Esophagus (tissue), 2 donors: ENCODE data around the gene BTBD9. TPM values are rescaled to one million over a fixed set of nuclear protein-coding genes. Genes with fewer than 3 reads are reported as not detected.

ENCODE experiments used
- H3K27ac ChIP-seq, 2 donors: one replicate each; pipeline ENCODE4 v1.5.1; 2013; ENCODE audit warnings: low read depth in 2 of 2, mild to moderate bottlenecking in 2 of 2, inconsistent platforms in 1 of 2, low read length in 1 of 2, moderate library complexity in 1 of 2
- H3K27me3 ChIP-seq, 2 donors: one replicate each; pipeline ENCODE4 v1.6.1; 2013; ENCODE audit warnings: low read length in 2 of 2, control low read depth in 1 of 2, mild to moderate bottlenecking in 1 of 2; ENCODE audit not compliant: insufficient read depth in 2 of 2, control insufficient read depth in 1 of 2
- H3K36me3 ChIP-seq, 2 donors: one replicate each; pipeline ENCODE4 v1.6.1; 2013; ENCODE audit warnings: low read length in 1 of 2; ENCODE audit not compliant: control insufficient read depth in 2 of 2, insufficient read depth in 2 of 2
- H3K4me1 ChIP-seq, 2 donors: one replicate each; pipeline ENCODE4 v1.6.1; 2013; ENCODE audit warnings: low read length in 1 of 2; ENCODE audit not compliant: control insufficient read depth in 2 of 2, insufficient read depth in 2 of 2
- H3K4me3 ChIP-seq, 2 donors: one replicate each; pipeline ENCODE4 v1.5.1; 2013; ENCODE audit warnings: low read length in 2 of 2, mild to moderate bottlenecking in 2 of 2, low read depth in 1 of 2, moderate library complexity in 1 of 2
- H3K9me3 ChIP-seq, 2 donors: one replicate each; pipeline ENCODE4 v1.6.1; 2013; ENCODE audit warnings: mild to moderate bottlenecking in 2 of 2, low read depth in 1 of 2, low read length in 1 of 2, moderate library complexity in 1 of 2; ENCODE audit not compliant: control insufficient read depth in 2 of 2, insufficient read depth in 1 of 2
- WGBS, 2 donors: extraction: QIAGEN DNeasy Blood & Tissue Kit; methylation state at CpG; one replicate each; pipeline ENCODE4 v1.1.7; 2013; 5-methylcytosine and 5-hydroxymethylcytosine counted together
- polyA plus RNA-seq, 2 donors: library from polyadenylated mRNA; stranded (reverse); fragments of 200-250 nt; gene quantifications; one replicate each; pipeline ENCODE4 v1.2.3, GENCODE V29; 2013
- donor health status: healthy with polysubstance abuse.
- donor health status: Bipolar disorder and iron deficiency.

Gene BTBD9
- polyA plus RNA-seq, 2 donors, result 3.2 to 3.8 TPM

GRCh38 chr6:38678178-38678760 is 38.5 kb upstream of the BTBD9 start:
- Histone ChIP-seq H3K27me3 (no peaks in the 10 kb centered on the region), H3K27ac (no peak overlapping the region), H3K4me1 (no peaks in the 10 kb centered on the region), H3K36me3 (peaks cover 3 to 4% of the 10 kb centered on the region in 2 donors), H3K9me3 (no peaks in the 10 kb centered on the region), H3K4me3 (no peak overlapping the region)
- WGBS, 2 donors, result 91 to 92% methylated on average over 7 of the region's 7 CpGs

DNA sequence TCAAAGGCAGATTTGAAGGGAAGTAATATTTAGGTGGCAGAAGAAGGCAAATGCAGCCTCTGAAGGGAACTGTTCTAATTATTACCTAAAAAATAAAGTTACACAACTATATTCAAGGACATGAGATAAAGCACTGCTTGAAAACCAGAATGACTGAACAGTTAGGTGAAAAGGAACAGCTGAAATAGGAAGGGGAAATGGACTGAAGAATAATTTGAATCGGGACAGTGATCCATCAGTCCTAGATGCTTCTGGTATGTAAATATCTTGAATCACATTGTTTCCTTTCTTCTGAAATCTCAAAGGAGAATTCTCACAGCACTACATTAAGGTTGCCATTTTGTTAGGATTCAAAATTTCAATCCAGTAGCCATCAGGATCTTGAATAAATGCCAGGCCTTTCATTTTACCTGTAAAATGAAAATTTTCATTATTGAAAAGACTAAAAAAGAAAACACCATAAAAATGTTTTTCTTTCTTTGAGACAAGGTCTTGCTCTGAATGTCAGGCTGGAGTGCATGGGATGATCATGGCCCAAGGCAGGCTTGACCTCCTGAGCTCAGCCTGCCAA is 37.3 kb upstream of the BTBD9 start:
- H3K4me3 ChIP-seq, result no peak overlapping the region
- H3K4me1 ChIP-seq, result no peaks in the 10 kb centered on the region
- H3K27me3 ChIP-seq, result no peaks in the 10 kb centered on the region
- WGBS, 2 donors, result 35 to 88% methylated on average over 1 of the region's 1 CpG
- H3K27ac ChIP-seq, result no peak overlapping the region
- H3K9me3 ChIP-seq, result no peaks in the 10 kb centered on the region
- H3K36me3 ChIP-seq, result peaks cover 3 to 4% of the 10 kb centered on the region in 2 donors

- H3K36me3 ChIP-seq, result peaks cover 0 to 4% of the 10 kb centered on the region in 2 donors
- no peak overlapping the region for H3K27ac ChIP-seq
Measured at GRCh38 chr6:38676236-38676973, 36.7 kb upstream of the BTBD9 start.

DNA sequence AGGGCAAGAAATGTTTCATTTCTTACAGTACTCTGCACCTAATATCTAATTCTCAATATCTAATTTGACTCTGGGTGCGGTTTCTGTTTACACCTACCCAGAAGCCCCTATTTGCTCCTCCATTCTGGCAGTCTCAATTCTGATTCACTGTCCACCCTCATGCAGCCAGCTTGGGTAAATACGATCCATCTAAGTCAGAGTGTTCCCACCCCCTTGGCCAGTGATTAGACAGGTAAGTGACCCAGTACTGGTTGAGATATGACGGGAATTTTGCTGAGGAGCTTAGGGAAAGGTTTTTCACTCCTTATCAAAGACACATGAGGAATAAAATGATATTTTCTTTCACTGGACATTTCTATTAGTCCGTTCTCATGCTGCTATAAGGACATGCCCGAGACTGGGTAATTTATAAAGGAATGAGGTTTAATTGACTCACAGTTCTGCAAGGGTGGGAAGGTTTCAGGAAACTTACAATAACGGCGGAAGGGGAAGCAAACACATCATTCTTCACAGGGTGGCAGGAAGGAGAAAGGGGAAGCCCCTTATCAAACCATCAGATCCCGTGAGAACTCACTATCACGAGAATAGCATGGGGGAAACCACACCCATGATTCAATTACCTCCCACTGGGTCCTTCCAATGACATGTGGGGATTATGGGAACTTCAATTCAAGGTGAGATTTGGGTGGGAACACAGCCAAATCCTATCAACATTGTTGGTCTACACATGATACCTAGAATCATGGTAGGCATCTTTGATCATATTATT is 33.9 kb upstream of the BTBD9 start:
- H3K27ac ChIP-seq, result no peak overlapping the region
- WGBS, 2 donors, result 30 to 44% methylated on average over 9 of the region's 9 CpGs
- no peaks in the 10 kb centered on the region for H3K4me1 ChIP-seq
- H3K9me3 ChIP-seq, result no peaks in the 10 kb centered on the region
- peaks cover 0 to 3% of the 10 kb centered on the region in 2 donors for H3K36me3 ChIP-seq
- H3K4me3 ChIP-seq, result no peak overlapping the region
- no peaks in the 10 kb centered on the region for H3K27me3 ChIP-seq

More at GRCh38 chr6:38676236-38676973, 36.7 kb upstream of the BTBD9 start:
- Histone ChIP-seq H3K4me3 (no peak overlapping the region), H3K4me1 (no peaks in the 10 kb centered on the region), H3K27me3 (no peaks in the 10 kb centered on the region), H3K9me3 (no peaks in the 10 kb centered on the region)
- 78 to 85% methylated on average over 2 of the region's 2 CpGs for WGBS, 2 donors

DNA sequence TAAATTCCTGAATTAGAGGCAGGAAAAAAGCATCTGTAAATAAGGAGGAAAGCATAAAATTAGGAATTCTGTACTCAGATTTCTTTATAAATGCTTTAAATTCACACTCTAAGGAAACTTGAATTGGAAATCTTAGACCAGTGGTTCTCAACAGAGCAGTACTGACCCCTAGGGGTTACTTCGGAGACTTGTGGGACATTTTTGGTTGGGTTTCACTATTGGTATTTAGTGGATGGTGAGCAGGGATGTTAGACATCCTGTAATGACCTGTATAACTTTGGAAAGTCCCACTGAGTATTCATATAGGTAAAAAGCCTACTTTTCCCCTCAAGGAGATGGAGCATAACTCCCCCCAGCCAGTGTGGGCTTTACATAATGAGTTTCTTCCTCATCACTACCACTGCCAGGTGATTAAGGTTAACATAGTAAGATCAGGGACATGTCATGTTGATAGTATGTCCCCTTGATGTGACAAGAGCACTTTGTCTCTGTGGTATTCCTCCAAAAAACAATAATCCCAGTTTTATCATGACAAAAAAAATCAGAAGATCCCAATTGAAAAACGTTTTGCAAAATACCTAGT is 32.2 kb upstream of the BTBD9 start:
- H3K4me1 ChIP-seq, result no peaks in the 10 kb centered on the region
- no peak overlapping the region for H3K27ac ChIP-seq
- H3K27me3 ChIP-seq, result no peaks in the 10 kb centered on the region
- no peaks in the 10 kb centered on the region for H3K9me3 ChIP-seq
- no peaks in the 10 kb centered on the region for H3K36me3 ChIP-seq
- WGBS, 2 donors, result 12 to 16% methylated on average over 2 of the region's 2 CpGs
- H3K4me3 ChIP-seq, result no peak overlapping the region

- no peaks in the 10 kb centered on the region for H3K27me3 ChIP-seq
- WGBS, 2 donors, result 95% methylated on average over 3 of the region's 3 CpGs
- no peaks in the 10 kb centered on the region for H3K9me3 ChIP-seq
- H3K4me1 ChIP-seq, result no peaks in the 10 kb centered on the region
- H3K36me3 ChIP-seq, result no peaks in the 10 kb centered on the region
- H3K4me3 ChIP-seq, result no peak overlapping the region
- H3K27ac ChIP-seq, result no peak overlapping the region
Measured at GRCh38 chr6:38658418-38659167, 18.9 kb upstream of the BTBD9 start.

GRCh38 chr6:38656896-38657295 is 17.2 kb upstream of the BTBD9 start:
- no peak overlapping the region for H3K4me3 ChIP-seq
- H3K27me3 ChIP-seq, result no peaks in the 10 kb centered on the region
- H3K9me3 ChIP-seq, result no peaks in the 10 kb centered on the region
- 98 to 100% methylated on average over 1 of the region's 1 CpG for WGBS, 2 donors
- H3K27ac ChIP-seq, result no peak overlapping the region
- H3K4me1 ChIP-seq, result no peaks in the 10 kb centered on the region
- H3K36me3 ChIP-seq, result no peaks in the 10 kb centered on the region

- H3K4me3 ChIP-seq, result no peak overlapping the region
- H3K27ac ChIP-seq, result no peak overlapping the region
- no peaks in the 10 kb centered on the region for H3K4me1 ChIP-seq
- H3K9me3 ChIP-seq, result no peaks in the 10 kb centered on the region
- no peaks in the 10 kb centered on the region for H3K27me3 ChIP-seq
- 93 to 95% methylated on average over 2 of the region's 2 CpGs for WGBS, 2 donors
- no peaks in the 10 kb centered on the region for H3K36me3 ChIP-seq
Measured at GRCh38 chr6:38654263-38654662, 14.5 kb upstream of the BTBD9 start.
